Activated gamma-delta T cell treated with anti-CD3 and anti-CD28 coated beads, Interleukin-2, amount 50 U/mL, for 16 hours (primary cell): ENCODE measurements around the gene FCHSD1.
"Not testable (repeated sequence)": the region's sequence is repeated elsewhere in the genome, so short reads cannot be mapped to it uniquely, and the experiment has no call there.

Experiments
- DNase-seq: peaks from one replicate; pipeline ENCODE4 v3.0.0-alpha.2; 2020; ENCODE audit warnings: low read depth

FCHSD1 gene

GRCh38 chr5:141617682-141618029 is 33.6 kb downstream of the FCHSD1 start:
- no peak for DNase-seq

DNA sequence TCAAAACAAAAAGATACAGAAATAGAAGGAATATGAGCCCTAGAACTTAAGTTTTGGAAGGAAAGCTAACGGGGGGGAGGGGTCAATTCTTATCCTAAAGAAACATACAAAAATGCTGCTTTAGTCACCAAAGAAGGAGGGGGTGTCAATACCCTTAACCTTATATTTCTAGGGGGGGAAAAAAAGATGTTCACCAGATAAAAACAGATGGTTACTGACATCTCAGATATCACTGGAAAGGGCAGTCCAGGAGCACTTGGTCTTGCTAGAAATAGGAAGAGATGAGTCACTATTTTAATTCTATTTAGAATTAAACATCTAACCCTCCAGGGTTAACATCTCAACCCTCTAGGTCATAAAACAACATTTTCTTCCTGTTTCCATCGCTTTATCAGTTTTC is 34.1 kb downstream of the FCHSD1 start:
- no peak for DNase-seq

DNA sequence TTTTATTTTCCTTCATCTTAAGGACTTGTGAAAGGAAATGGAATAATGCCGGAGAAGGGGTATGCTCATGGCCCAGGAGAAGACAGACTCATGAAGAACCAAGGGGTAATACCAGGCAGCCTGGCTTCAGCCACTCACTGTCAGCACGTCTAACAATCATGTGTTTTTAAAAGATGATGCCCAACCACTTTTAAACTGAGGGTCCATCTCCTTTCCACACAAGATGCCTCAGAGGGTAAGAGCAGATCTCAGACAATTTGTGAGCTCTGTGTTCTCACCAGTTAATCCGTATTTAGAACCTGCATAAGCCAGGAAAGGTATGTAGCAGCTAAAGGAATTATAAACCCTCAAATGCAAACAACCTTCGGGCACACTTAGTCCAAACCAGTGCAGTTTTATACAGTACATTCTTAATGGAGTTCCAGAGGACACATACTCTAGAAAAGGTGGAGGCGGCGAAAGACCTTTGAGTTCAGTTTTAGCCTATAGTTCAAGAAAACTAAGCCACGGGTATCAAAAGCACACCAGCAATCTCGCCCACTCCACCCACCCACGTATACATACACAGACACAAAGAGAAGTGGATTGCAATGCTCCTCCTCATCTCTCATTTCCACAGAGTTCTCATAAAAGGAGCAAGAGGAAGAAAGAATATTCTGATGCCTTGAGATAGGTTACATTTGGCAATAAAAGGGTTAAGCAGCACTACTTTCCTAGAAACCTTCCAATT is 35.1 kb downstream of the FCHSD1 start:
- no peak for DNase-seq

- DNase-seq, result no peak
Measured at GRCh38 chr5:141613344-141613743, 37.9 kb downstream of the FCHSD1 start.

- DNase-seq, result no peak
Measured at GRCh38 chr5:141611289-141611688, 39.9 kb downstream of the FCHSD1 start.

DNA sequence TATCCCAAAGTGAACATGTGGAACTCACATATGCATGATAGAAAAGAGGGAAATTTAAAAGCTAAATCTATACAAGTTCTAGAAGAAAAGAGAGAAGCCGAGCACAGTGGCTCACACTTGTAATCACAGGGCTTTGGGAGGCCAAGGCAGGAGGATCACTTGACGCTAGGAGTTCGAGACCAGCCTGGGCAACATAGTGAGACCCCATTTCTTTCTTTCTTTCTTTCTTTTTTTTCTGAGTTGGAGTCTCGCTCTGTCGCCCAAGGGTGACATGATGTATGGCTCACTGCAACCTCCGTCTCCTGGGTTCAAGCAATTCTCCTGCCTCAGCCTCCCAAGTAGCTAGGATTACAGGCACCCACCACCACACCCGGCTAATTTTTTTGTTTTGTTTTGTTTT is 41.3 kb downstream of the FCHSD1 start:
- not testable (repeated sequence) for DNase-seq

DNA sequence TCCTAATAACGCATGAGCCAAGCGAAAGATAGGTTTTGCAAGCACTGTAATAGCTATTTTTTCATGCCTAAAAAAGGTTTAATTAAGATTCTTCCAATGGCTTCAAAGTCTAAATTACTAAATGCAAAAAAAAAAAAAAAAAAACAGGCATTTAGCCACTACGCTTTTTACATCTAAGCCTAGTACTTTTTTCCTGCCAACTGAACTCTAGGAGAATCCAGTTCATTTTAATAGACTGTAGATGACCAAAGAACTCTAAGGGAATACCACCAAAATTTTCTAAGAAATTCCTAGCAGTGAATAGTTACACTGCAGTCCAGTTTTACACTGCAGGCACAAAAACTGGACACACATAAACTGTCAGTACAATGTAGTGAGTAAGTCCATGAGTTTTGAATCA is 42.2 kb downstream of the FCHSD1 start:
- no peak for DNase-seq

DNA sequence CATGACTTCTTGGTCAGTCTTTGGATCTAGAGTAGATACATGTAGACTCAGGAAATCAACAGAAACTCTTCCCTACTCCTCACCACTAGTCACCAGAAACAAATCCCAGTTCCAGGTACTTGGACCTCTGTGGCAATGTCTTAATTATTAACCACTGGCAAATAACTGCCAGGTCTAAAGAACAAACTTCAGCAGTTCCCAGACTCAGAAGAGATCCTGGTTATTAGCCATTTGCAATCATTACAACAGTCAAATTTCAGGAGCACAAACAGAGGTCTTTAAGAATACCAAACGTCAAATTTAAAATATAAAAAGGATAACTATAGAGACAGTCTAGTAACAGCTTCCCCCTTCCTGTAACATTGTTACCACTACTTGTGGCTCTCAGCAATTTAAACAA is 42.7 kb downstream of the FCHSD1 start:
- DNase-seq, result no peak

DNA sequence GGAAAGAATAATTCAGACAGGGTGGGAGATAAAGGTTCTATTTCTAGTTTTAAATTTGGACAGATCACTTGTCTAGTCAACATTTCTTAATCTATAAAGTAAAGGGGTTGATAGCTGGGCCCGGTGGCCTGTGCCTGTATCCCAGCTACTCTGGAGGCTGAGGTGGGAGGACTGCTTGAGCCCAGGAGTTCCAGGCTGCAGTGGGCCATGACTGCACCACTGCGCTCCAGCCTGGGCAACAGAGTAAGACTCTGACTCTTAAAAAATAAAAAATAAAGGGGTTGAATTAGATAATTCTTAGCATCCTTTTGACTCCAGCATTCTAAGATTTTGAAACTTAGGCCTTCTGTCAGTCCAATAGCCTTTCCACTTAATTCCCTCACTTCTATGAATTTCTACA is 43.2 kb downstream of the FCHSD1 start:
- DNase-seq, result no peak

DNA sequence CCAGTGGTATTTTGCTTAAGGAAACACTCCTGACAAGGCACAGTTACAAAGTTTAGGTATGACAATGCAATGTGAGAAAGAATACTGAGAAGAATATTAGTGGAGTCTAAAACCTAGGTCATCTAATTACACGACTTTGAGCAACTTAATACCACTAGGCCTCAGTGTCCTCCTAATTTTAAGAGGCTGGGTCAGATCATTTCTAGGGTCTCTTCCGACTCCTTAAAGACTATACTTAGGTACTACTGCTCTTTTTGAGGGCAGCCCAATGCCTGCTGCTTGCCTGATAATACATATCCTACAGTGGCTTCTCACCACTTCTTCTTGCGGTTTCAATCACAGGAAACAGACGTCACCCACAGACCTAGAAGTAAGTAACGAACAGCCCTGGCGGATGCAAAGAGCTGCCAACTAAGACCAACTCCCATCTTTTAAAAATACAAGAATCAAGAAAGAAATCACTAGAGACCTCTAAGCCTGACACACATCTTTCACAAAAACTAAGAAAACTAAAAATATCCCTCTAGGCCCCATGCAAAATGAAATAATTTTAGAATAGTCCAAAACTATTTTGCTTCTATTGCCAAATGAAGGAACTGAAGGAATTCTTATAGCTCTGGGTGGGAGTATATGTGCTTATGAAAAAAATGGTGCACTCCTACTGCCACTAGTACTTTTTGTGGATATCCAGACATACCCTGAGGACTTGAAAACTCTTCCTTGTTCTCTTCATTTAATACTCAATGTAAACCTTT is 45.5 kb downstream of the FCHSD1 start:
- peak; percentile 59 for DNase-seq

- DNase-seq, result no peak
Measured at GRCh38 chr5:141603923-141604717, 47.1 kb downstream of the FCHSD1 start.

DNA sequence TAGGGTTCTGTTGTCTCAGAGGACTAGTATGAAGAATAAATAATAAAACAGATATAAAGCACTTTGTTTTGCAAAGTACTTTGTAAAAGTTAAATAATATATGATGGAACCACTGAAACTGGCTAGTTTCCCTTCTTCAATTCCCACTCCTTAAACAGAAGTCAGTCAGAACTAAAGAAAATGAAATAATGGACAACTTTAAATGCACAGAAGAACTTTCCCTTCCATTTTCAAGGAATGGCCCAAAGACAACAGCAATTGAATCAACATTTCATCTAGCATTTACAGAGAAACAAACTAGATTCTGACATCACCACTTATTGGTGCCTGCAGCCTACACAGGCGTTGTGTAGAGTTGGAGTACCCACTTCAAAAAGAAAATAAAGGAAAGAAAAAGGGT is 48.6 kb downstream of the FCHSD1 start:
- no peak for DNase-seq

DNA sequence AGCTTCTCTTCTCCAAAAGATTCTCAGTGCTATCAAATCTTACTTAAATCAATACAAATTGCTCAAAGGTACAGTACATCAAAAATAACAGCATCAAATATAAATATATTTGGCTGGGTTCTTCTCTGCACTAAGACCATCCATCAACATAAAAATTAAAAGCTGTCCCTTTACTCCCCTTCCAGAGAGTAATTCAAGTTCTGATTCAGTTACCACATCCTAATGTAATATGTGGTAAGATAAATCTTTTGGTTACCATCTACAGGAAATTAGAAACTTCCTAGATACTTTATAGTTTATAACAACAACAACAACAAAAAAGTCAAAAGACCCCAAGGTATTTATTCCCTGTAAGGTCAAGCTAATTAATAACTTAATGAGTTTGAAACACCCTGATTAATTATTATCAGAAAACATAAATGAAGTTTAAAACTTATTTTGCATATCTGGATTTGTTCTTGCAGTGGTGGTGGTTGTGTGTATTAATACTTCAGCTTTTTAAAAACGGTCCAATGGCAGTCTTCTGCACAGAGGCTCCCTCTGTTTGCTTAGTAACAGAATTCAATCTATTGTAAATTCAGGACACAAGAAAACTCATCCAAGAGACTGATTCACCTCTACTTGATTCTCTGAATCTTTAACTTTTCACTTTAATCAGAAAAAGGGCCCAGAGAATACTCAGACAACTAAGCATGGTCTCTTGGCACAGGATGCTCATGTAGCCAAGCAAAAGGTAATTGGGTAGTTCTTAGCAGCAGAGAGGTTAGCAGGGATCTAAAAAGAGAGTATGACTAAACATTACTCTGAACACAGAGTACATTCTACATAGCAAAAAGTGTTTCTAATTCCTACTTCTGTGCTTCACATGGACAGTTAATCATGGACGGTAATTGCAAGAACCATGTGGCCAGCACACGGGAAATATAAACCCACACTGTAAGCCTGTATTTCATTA is 52.5 kb downstream of the FCHSD1 start:
- no peak for DNase-seq

DNA sequence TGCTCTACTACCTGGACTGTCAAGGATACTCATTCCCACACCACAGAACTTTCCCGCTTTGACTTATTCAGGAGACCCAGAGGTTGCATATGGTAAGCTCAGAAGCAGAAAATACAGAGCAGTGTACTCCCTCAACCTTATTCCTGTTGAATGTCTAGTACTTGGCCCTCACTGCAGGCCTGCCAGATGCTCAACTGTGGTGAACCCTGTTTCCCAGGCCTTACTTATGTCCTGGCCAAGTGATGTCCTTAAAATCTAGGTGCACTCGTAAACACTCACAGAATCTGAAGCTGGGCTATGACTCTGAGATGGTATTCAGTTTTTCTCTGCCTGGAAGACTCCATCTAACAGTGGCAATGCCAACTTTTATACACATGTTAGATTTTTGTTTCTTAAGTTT is 53.4 kb downstream of the FCHSD1 start:
- DNase-seq, result no peak

DNA sequence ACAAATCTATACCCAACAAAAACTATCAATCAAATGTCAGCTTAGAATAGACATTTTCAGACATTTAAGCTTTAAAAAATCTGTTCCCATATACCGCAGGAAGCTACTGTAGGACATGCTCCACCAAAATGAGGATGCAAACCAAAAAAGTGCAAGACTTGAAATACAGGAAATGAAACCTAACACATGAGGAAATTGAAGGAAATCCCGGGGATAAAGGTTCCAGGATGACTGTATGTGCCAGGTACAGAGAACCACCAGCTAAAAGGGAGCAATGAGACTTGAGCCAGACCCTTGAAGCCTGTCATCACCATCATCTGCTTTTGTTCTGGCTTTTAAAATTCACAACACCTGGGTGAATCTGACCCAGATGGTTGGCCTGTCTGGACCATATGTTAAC is 53.8 kb downstream of the FCHSD1 start:
- no peak for DNase-seq

DNA sequence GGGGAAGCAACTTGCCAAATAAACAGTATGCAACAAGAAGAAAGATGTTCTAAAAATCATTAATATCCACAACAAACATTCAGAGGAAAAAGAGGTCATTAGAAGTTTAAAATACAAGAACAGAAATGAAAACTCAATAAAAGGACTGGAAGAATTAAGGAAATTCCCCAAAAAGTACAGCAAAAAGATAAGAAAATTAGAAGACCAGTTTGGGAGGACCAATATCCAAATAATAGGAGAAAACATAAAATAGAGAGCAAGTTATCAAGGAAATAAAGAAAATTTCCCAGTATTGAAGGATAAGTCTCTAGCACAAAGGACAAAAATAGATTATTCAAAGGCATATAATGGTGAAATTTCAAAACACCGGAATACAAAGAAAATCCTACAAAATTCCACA is 54.4 kb downstream of the FCHSD1 start:
- DNase-seq, result no peak

DNA sequence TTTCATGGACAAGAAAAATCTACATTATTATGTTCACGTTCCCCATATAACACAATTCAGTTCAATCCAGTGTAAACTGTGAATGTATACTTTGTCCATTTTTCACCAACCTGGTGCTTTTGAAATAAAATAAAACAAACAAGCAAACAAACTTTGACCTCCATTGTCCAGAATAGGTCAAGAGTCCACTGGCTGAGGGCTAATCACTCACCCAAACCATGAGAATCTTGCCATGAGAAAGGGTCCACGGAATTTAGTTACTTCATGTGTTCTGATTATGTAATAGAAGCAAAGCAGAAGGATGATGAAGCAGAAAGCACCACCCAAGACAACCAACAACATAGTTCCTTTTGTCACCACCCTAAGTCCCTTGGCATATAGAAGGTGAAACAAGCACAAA is 61.1 kb downstream of the FCHSD1 start:
- DNase-seq, result no peak
